Fibroblast of upper back skin (primary cell): ENCODE data around the gene PDCD4.

Source experiments
- DNase-seq: peaks from one replicate; pipeline ENCODE4 v3.0.0-alpha.2; 2013

PDCD4 gene

DNA sequence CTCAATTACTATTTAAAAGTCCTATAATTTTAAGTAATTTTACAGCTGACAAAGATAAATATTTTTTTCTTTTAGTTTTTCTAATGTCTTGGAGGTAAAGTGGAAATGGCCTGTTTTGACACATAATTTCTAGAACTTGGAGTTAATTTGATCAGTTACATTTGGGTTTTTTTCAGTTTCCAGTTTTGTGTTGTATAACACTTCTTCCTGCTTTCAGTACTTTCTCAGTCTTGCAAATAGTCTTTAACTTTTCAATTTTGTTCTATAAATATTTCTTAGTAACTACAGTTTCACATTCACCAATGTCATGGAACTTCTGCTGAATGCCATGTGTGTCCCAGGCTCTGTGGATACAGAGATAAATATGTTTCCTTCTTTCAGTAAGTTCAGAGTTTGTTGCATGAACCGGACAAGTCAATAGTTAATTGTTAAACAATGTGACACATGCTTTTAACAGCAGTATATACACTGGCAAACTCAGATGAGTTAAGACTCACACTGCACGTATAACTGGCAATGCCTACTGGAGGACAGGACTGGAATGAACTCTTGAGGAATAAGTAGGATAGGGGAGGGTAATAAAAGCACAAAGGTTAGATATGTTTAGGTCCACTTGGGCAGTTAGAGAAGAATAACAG lies 52.2 kb downstream of the PDCD4 start:
- no peak for DNase-seq

DNA sequence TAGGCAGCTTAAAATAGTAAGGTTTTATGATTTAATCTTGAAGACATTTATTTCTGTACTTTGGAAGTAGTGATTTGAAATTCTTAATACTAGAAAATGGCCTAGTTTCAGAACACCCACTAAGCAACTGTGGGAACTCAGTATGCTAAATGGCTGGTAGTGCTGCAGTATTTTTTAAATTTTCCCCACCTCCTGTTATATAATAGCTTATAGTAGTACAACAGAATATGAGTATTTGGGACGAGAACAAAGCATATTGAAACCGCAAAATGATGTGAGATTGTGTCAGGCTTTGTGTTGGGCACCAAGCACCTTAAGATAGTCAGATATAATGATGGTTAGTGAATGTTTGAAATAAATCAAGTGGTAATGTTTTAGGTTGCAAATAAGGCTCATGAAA lies 55.7 kb downstream of the PDCD4 start:
- no peak for DNase-seq

- no peak for DNase-seq
Observed at GRCh38 chr10:110931769-110932381, 60.1 kb downstream of the PDCD4 start.

- no peak for DNase-seq
Observed at GRCh38 chr10:110932505-110933180, 60.9 kb downstream of the PDCD4 start.

- DNase-seq = no peak
Observed at GRCh38 chr10:110936757-110937156, 65.0 kb downstream of the PDCD4 start.

DNA sequence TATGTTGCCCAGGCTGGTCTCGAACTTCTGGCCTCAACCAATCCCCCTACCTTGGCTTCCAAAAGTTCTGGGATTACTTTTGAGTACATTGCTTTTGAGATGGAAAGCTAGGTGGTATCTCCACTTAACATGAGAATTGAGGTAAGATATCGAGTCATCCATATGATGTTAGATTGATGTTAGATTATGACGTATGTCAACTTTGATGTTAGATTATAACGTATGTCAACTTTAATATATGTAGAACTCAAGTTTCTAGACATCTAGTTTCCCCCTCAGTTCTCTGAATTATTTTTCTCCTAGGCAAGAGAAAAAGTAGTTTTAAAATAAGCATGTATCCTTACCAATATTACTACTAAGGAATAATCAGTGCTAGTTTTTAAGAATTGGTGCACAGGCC lies 67.7 kb downstream of the PDCD4 start:
- no peak for DNase-seq

DNA sequence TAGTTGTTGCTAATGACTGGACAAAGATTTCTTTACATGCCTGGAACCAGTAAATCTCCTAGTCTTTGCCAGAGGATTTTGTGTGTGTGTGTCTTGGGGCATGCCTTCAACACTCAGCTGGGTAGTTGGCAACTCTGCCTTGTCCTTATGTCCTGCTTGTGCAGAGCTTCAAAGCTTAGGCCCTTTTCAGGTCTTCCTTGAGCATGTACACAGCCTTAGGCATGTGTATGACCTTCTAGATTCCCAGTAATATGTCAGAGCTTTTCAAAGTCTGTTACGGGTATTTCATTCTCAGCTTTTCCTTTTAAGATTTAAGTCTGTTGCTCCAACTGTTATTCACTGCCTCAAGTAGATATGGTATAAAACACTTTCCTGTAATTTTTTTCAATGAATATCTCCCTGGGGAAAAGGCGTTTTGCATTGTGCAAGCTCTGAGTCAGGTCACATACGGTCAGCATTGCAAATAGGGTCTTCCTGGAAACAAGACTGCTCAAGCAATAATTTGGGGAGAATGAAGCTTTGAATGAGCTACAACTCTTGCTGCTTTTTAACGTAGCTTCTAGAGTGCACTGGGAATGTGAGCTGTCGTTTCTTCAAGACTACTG lies 73.2 kb downstream of the PDCD4 start:
- peak; percentile 72 for DNase-seq

- no peak for DNase-seq
Observed at GRCh38 chr10:110946496-110946895, 74.8 kb downstream of the PDCD4 start.

- DNase-seq = peak; percentile 47
Observed at GRCh38 chr10:110947061-110947595, 75.4 kb downstream of the PDCD4 start.
